IMR-90 (cell line): ENCODE measurements around the gene COL23A1. TPM values are rescaled to one million over a fixed set of nuclear protein-coding genes. Genes with fewer than 3 reads are reported as not detected.

Experiments used
- ATAC-seq: fragments of 200-7000 bp; cut with Tn5 transposase; 2 replicates; pipeline ENCODE4 v1.9.1; 2020; ENCODE audit warnings: low read depth, mild to moderate bottlenecking, moderate library complexity
- BruUV-seq: library from RNA; stranded (reverse); fragments of 400-500 nt; replicated peaks from 2 replicates; lab custom pipeline; 2021; lab: Mats Ljungman, UMichigan
- CTCF ChIA-PET: fragments of 300-600 bp; formaldehyde crosslinking; extraction: SDS; loops from one replicate; lab custom pipeline; 2021; ENCODE audit warnings: antibody characterized with exemption; lab: Yijun Ruan, JAX
- POLR2A ChIA-PET: fragments of 300-600 bp; sonication (Branson Sonifier 250); formaldehyde crosslinking; loops from one replicate; lab custom pipeline; 2022; ENCODE audit warnings: antibody characterized with exemption; ENCODE audit not compliant: unreplicated experiment; lab: Charles Lee
- DNase-seq: peaks from one replicate; pipeline ENCODE4 v3.0.0; 2013
- H2AFZ ChIP-seq: replicated peaks from 2 replicates; pipeline ENCODE3; 2013; ENCODE audit warnings: low read length, mild to moderate bottlenecking; ENCODE audit not compliant: poor library complexity
- H2AK5ac ChIP-seq: 2 replicates; pipeline ENCODE4 v1.6.1; 2013; ENCODE audit warnings: low read depth, low read length, inconsistent platforms
- H2AK9ac ChIP-seq: replicated peaks from 2 replicates; pipeline ENCODE3; 2013; ENCODE audit warnings: mild to moderate bottlenecking, low read depth, low read length, moderate library complexity; ENCODE audit not compliant: poor library complexity
- H2BK120ac ChIP-seq: 2 replicates; pipeline ENCODE4 v1.6.1; 2013; ENCODE audit warnings: low read depth, low read length, inconsistent platforms
- H2BK15ac ChIP-seq: 3 replicates; pipeline ENCODE4 v1.6.1; 2013; ENCODE audit warnings: low read depth, low read length, inconsistent platforms
- H2BK20ac ChIP-seq: 2 replicates; pipeline ENCODE4 v1.6.1; 2013; ENCODE audit warnings: low read depth, mild to moderate bottlenecking, inconsistent platforms, low read length, moderate library complexity
- H2BK5ac ChIP-seq: 2 replicates; pipeline ENCODE4 v1.6.1; 2013; ENCODE audit warnings: mild to moderate bottlenecking, low read depth, low read length, inconsistent platforms; ENCODE audit not compliant: poor library complexity, severe bottlenecking
- H3K14ac ChIP-seq: replicated peaks from 2 replicates; pipeline ENCODE4 v1.6.1; 2013; ENCODE audit warnings: low read depth, low read length, inconsistent platforms
- H3K18ac ChIP-seq: 2 replicates; pipeline ENCODE4 v1.6.1; 2013; ENCODE audit warnings: low read depth, low read length, control low read depth
- H3K23ac ChIP-seq: 2 replicates; pipeline ENCODE4 v1.6.1; 2013; ENCODE audit warnings: low read depth, low read length, inconsistent platforms
- H3K27ac ChIP-seq: 2 replicates; pipeline ENCODE4 v1.5.1; 2013; ENCODE audit warnings: mild to moderate bottlenecking, control low read depth, low read length; ENCODE audit not compliant: insufficient read depth
- H3K27me3 ChIP-seq: 2 replicates; pipeline ENCODE4 v1.6.1; 2013; ENCODE audit warnings: low read length; ENCODE audit not compliant: control insufficient read depth, insufficient read depth
- H3K36me3 ChIP-seq: 2 replicates; pipeline ENCODE4 v1.6.1; 2013; ENCODE audit warnings: low read length, mixed read lengths; ENCODE audit not compliant: control insufficient read depth, insufficient read depth
- H3K4ac ChIP-seq: 2 replicates; pipeline ENCODE4 v1.6.1; 2013; ENCODE audit warnings: low read depth, low read length, inconsistent platforms
- H3K4me1 ChIP-seq: 2 replicates; pipeline ENCODE4 v1.6.1; 2013; ENCODE audit warnings: low read length, mixed read lengths; ENCODE audit not compliant: control insufficient read depth, insufficient read depth
- H3K4me2 ChIP-seq: 2 replicates; pipeline ENCODE4 v1.6.1; 2013; ENCODE audit warnings: low read depth, mild to moderate bottlenecking, control low read depth, low read length, moderate library complexity
- H3K4me3 ChIP-seq: 2 replicates; pipeline ENCODE4 v1.5.1; 2013; ENCODE audit warnings: low read depth, mild to moderate bottlenecking, control low read depth, low read length, moderate library complexity; ENCODE audit not compliant: insufficient read depth
- H3K56ac ChIP-seq: 2 replicates; pipeline ENCODE4 v1.6.1; 2013; ENCODE audit warnings: low read length, inconsistent platforms; ENCODE audit not compliant: insufficient read depth; ENCODE audit errors: extremely low read depth
- H3K79me1 ChIP-seq, 2 experiments: 2 replicates each; pipeline ENCODE4 v1.6.1; 2013; ENCODE audit warnings: low read length in 2 of 2, inconsistent platforms in 1 of 2, low read depth in 1 of 2
- H3K9ac ChIP-seq: 2 replicates; pipeline ENCODE4 v1.6.1; 2013; ENCODE audit warnings: low read depth, low read length, control low read depth
- H3K9me1 ChIP-seq: 2 replicates; pipeline ENCODE4 v1.6.1; 2013; ENCODE audit warnings: low read length, inconsistent platforms; ENCODE audit not compliant: insufficient read depth
- H3K9me3 ChIP-seq: 2 replicates; pipeline ENCODE4 v1.6.1; 2013; ENCODE audit warnings: low read length; ENCODE audit not compliant: control insufficient read depth, insufficient read depth
- H4K20me1 ChIP-seq: 2 replicates; pipeline ENCODE4 v1.6.1; 2013; ENCODE audit warnings: low read length, inconsistent platforms; ENCODE audit not compliant: insufficient read depth
- H4K5ac ChIP-seq: 2 replicates; pipeline ENCODE4 v1.6.1; 2013; ENCODE audit warnings: mild to moderate bottlenecking, low read depth, low read length, control low read depth
- H4K8ac ChIP-seq, 2 experiments: 2 replicates each; pipeline ENCODE4 v1.6.1; 2013; ENCODE audit warnings: low read depth in 2 of 2, low read length in 2 of 2, control low read depth in 1 of 2, inconsistent platforms in 1 of 2
- H4K91ac ChIP-seq: 2 replicates; pipeline ENCODE4 v1.6.1; 2013; ENCODE audit warnings: low read depth, low read length, inconsistent platforms; ENCODE audit not compliant: insufficient read depth
- FOS ChIP-seq: fragments of 150-350 bp; IDR thresholded peaks from 2 replicates; pipeline ENCODE4 v1.6.1; 2016; ENCODE audit warnings: low read depth, low read length
- MAFK ChIP-seq: IDR thresholded peaks from 2 replicates; pipeline ENCODE4 v1.6.1; 2012; ENCODE audit warnings: low read depth, low read length, improper control_type of control experiment
- RCOR1 ChIP-seq: IDR thresholded peaks from 2 replicates; pipeline ENCODE4 v1.6.1; 2012; ENCODE audit warnings: mild to moderate bottlenecking, low read length, improper control_type of control experiment; ENCODE audit not compliant: insufficient replicate concordance
- RFX5 ChIP-seq: IDR thresholded peaks from 2 replicates; pipeline ENCODE4 v1.8.0; 2012; ENCODE audit warnings: low read depth, mild to moderate bottlenecking, low read length, moderate library complexity
- SMC3 ChIP-seq: fragments of 150-350 bp; IDR thresholded peaks from 2 replicates; pipeline ENCODE4 v1.6.1; 2016; ENCODE audit warnings: low read depth, mild to moderate bottlenecking, antibody characterized with exemption, low read length, moderate library complexity
- WGBS, 2 experiments: methylation state at CpG; one replicate each; pipeline versions ENCODE4 v1.1.5 to v1.1.7; 2013; ENCODE audit warnings: missing lambda C conversion rate in 2 of 2; ENCODE audit not compliant: insufficient read length in 1 of 2; ENCODE audit errors: extremely low coverage in 2 of 2; 5-methylcytosine and 5-hydroxymethylcytosine counted together
- dilution Hi-C: fragments of 300-500 bp; cut with HindIII; formaldehyde crosslinking; loops from one replicate; pipeline ENCODE4 v1.14.3; 2018; ENCODE audit warnings: low sequenced_read_pairs; ENCODE audit not compliant: unreplicated experiment
- in situ Hi-C: fragments of 300-500 bp; cut with MboI; formaldehyde crosslinking; loops from 3 replicates; pipeline ENCODE4 v1.14.3; 2019; ENCODE audit warnings: low sequenced_read_pairs, inconsistent platforms, mixed read lengths
- intact Hi-C: fragments of 100-400 bp; cut with micrococcal nuclease; formaldehyde crosslinking; loops from 2 replicates; pipeline ENCODE4 v1.10.0; 2022
- polyA plus RNA-seq, 3 experiments: library from polyadenylated mRNA; depleted of rRNA; stranded (reverse); fragments of >200 nt; gene quantifications; 2 replicates each; pipeline ENCODE4 v1.2.3, GENCODE V29; 2012; ENCODE audit warnings: low replicate concordance in 1 of 3
- total RNA-seq: library from RNA; depleted of rRNA; stranded (reverse); fragments of >200 nt; gene quantifications from 2 replicates; pipeline ENCODE4 v1.2.3, GENCODE V29; 2012
- TF ChIP-seq, protein P1 (sequence below): fragments of 150-350 bp; IDR thresholded peaks from 2 replicates; pipeline ENCODE4 v1.6.1; 2017; ENCODE audit warnings: mild to moderate bottlenecking, antibody characterized with exemption, low read length, low read depth

Gene COL23A1
- total and polyA plus RNA-seq, 2 of the 4 experiments (the other 2 are of a cell fraction), result not detected

- Histone ChIP-seq H3K9ac (no peak overlapping the region), H2BK120ac (no peak overlapping the region), H4K91ac (no peak overlapping the region), H4K20me1 (no peaks in the 10 kb centered on the region), H3K27ac (no peak overlapping the region), H3K4me3 (no peak overlapping the region), H3K4me2 (no peak overlapping the region), H3K4me1 (no peaks in the 10 kb centered on the region), H2BK20ac (no peak overlapping the region), H3K36me3 (no peaks in the 10 kb centered on the region), H3K56ac (no peak overlapping the region), H3K79me1 (no peaks in the 10 kb centered on the region), H2AK9ac (no peak overlapping the region), H4K5ac (no peak overlapping the region), H3K9me1 (no peaks in the 10 kb centered on the region), H3K23ac (no peak overlapping the region), H2BK5ac (no peak overlapping the region), H2AK5ac (no peak overlapping the region), H3K18ac (no peak overlapping the region), H3K14ac (no peak overlapping the region), H3K27me3 (no peaks in the 10 kb centered on the region), H4K8ac (no peak overlapping the region), H2BK15ac (no peak overlapping the region), H3K4ac (no peak overlapping the region), H3K9me3 (peaks cover 5% of the 10 kb centered on the region), H2AFZ (no peak overlapping the region)
- 83% methylated on average over 1 of the region's 8 CpGs; no CpG with 5 or more reads in 1 of the 2 experiments for WGBS, 2 experiments
- dilution Hi-C loops (no loop called here), intact Hi-C loops (no loop called here), in situ Hi-C loops (no loop called here)
- TF ChIP-seq MAFK (no peak), FOS (no peak), SMC3 (no peak), RCOR1 (no peak), RFX5 (no peak)
- TF ChIP-seq, protein P1, sequence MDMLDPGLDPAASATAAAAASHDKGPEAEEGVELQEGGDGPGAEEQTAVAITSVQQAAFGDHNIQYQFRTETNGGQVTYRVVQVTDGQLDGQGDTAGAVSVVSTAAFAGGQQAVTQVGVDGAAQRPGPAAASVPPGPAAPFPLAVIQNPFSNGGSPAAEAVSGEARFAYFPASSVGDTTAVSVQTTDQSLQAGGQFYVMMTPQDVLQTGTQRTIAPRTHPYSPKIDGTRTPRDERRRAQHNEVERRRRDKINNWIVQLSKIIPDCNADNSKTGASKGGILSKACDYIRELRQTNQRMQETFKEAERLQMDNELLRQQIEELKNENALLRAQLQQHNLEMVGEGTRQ, result no peak
- ChIA-PET POLR2A (no interaction called here), CTCF (no interaction called here)
- ATAC-seq (no peak), DNase-seq (no peak)
- no TSS peak for BruUV-seq
These were observed 112.4 kb downstream of the COL23A1 start for GRCh38 chr5:178477802-178478201.
